GM12872 (cell line): ENCODE results near the gene HSF4.

Source experiments
- CTCF ChIP-seq: IDR thresholded peaks from 3 replicates; pipeline ENCODE4 v1.5.1; 2011; ENCODE audit warnings: low read depth, mild to moderate bottlenecking, low read length, moderate library complexity; ENCODE audit not compliant: insufficient read depth

HSF4 gene

DNA sequence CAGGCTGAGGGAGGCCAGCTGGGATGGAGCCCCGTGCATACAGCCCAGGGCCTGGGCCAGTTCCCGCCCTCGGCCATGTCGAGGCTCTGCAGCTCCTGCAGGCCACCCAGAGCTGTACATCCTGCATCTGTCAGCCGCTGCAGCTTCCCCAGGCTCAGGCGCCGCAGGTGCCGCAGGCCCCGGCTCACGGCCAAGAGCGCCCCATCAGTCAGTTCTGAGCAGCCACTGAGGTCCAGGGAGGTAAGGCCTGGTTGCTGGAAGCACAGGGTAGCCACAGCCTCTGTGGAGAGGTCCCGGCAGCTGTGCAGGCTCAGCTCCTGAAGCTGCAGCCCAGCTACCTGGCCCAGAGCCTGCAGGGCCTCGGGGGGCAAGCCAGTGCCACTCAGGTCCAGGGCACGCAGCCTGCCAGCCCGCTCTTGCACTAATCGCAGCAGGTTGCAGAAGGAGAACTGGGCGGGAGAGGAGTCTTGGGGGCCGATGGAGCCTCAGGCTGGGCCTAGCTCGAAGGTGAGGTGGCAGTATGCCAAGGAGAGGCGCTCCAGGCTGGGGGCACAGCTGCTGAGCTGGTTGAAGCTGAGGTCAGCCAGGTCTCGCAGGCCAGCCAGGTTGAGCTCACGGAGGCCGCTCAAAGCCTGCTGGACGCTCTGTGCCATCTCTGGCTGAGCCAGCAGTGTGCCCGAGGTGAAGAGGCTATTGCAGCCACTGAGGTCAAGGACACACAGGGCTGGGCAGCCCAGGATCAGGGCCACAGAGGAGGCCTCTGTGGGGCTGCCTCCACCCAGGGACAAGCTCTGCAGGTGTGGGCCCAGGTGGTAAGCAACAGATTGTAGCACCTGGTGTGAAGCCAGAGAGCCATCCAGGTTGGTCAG lies 45.8 kb downstream of the HSF4 start:
- no peak for TF ChIP-seq CTCF

DNA sequence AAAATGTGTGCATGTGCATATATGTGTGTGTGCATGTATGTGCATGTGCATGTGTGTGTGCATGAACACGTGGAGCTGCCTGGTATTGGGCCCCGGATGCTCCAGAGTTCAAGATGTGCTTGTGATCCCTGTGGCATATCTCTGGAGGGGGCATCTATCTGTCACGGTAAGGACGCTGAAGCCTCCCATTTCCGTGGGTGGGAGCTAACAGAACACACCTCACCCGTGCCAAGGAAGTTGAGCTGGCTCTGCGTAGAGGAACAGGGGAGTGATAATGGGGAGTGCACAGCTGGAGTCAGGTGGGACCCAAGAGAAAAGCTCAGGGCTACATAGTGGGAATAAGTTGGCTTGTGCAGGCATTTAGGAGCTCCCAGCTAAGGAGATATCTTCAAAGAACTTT lies 47.1 kb downstream of the HSF4 start:
- TF ChIP-seq CTCF = no peak

DNA sequence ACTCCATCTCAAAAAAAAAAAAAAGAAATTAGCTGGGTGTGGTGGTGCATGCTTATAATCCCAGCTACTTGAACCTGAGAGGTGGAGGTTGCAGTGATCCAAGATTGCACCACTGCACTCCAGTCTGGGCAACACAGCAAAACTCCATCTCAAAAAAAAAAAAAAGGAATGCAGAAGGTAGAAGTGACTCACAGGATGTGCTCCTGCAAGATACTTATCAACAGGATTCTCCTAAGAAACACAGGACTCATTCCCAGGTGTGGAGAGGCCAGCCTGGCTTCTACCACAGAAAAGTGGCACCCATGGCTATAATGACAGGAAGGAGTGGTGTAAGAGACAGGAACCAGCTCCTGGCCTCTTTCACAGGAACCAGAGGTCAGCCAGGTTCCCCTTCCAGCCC lies 48.2 kb downstream of the HSF4 start:
- no peak for TF ChIP-seq CTCF

DNA sequence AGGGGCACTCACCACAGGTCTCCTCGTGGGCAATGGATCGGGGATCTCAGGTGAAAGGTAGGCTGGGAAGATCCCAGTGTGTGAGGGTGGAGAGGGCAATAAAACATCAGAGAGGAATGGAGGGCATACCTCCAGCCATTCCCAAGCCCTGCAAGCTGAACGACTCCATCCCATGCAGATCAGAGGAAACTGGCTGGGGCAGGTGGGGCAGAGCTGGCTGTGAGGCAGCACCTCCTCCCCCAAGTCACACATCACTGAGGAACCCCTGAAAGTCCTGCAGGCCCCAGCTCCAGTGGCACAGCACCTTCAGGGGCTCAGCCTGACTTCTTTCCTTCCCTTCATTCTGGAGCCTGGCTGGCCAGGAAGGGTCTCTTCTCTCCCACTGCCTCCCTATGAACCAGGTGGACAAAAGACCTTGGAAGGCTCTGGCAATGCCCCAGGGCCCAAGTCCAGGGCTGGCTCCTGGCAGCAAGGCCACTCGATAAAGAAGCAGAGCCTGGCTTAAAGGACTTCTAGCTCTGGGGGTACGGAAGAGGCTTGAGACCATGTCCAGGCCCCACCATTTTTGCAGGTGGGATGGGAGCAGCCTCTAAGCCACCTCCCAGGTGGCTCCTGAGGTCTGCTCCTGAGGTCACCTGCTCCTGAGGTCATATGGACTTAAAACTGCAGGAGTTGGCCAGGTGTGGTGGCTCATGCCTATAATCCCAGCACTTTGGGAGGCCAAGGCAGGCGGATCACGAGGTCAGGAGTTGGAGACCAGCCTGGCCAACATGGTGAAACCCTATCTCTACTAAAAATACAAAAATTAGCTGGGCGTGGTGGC lies 48.9 kb downstream of the HSF4 start:
- TF ChIP-seq CTCF = no peak

DNA sequence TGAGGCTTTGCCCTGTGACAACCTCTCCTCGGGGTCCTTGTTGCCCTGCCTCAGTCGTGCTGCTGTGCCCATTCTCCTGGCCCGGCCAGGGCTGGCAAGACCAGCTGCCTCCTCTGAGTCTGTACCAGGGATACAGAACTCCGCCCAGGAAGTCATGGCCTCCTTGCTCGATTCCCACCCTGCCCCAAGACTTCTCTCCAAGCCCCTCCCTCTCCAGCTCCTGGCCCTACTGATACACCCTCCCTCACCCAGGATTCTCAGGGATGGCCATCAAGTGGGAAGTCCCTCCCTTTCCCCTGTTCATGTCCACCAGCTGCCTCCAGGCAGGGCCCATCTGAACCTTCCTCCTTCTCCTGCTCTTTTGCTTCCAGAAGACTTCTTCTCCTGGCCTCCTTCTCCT lies 51.2 kb downstream of the HSF4 start:
- TF ChIP-seq CTCF = no peak

DNA sequence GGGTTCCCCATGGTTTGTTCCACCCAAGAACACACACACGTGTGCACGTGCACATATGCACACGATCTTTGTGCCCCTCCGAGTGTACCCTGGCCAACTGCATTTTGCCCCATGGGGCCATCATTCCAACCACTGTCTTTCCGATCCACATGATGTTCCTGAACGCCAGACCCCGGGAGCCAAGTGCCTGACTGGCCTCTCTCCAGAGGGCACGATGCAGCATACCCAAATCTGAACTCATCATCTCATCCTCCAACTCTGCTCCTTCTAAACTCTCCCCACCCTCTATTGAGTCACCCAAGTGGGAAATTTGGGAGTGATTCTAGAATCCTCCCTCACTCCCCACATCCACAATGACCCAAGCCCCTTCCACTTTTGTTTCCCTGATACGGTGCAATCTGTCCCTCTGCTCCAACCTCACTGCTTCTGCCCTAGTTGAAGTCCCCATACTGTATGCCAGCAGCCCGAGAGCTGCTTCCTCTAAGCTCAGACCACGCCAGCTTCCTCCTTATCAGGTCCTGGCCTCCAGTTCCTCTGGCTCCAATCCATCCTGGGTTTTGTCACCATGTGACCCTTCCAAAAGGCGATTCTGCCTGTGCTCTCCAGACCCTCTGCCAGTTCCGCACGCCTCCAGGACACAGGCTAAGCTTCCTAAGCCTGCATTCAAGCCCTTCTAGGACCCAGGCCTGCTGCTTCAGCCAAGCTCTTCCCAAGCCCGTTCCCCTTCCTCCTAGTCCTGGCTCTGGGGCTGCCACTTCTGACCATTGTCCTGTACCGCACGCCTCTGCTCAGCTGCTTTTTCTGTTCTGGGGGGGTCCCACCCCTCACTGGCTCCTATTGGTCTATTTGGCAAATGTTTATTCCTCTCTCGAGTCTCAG lies 52.3 kb downstream of the HSF4 start:
- TF ChIP-seq CTCF = no peak
